ENCODE results near the gene TPRX1. TPM values are rescaled to one million over a fixed set of nuclear protein-coding genes. Genes with fewer than 3 reads are reported as not detected.

The TPRX1 gene
- total and polyA plus RNA-seq, 8 donors, result not detected

DNA sequence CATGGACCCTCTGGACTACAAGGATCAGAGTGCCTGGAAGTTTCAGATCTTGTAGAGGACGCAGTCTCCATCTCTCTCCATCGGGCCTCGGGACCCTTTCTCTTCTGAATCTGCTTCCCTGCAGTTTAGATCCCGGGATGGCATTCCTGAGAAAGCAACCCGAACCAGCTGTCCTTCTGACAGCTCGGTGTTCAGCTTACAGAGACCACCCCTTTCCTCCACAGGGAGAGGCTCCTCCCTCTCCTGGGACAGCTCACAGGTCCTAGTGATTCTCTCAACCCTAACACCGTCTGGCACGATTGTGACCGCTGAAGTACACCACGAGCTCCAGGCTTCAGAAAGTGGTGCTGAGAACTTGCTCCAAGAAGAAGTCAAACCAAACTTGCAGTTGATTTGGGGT lies 35.6 kb upstream of the TPRX1 start:
- peaks cover 0 to 54% of the 10 kb centered on the region in 2 donors for H3K27me3 ChIP-seq
- H3K4me3 ChIP-seq, result no peak overlapping the region
- no peaks in the 10 kb centered on the region for H3K36me3 ChIP-seq
- TF ChIP-seq, protein P1, sequence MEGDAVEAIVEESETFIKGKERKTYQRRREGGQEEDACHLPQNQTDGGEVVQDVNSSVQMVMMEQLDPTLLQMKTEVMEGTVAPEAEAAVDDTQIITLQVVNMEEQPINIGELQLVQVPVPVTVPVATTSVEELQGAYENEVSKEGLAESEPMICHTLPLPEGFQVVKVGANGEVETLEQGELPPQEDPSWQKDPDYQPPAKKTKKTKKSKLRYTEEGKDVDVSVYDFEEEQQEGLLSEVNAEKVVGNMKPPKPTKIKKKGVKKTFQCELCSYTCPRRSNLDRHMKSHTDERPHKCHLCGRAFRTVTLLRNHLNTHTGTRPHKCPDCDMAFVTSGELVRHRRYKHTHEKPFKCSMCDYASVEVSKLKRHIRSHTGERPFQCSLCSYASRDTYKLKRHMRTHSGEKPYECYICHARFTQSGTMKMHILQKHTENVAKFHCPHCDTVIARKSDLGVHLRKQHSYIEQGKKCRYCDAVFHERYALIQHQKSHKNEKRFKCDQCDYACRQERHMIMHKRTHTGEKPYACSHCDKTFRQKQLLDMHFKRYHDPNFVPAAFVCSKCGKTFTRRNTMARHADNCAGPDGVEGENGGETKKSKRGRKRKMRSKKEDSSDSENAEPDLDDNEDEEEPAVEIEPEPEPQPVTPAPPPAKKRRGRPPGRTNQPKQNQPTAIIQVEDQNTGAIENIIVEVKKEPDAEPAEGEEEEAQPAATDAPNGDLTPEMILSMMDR (IDR thresholded peaks at IDR 0.05), result no peak
- H3K4me1 ChIP-seq, result no peaks in the 10 kb centered on the region
- no peak overlapping the region for H3K27ac ChIP-seq
- no peak for ATAC-seq
- no peak for DNase-seq
- intact Hi-C loops (cut with DNase I), result no loop called here
- no peaks in the 10 kb centered on the region for H3K9me3 ChIP-seq

DNA sequence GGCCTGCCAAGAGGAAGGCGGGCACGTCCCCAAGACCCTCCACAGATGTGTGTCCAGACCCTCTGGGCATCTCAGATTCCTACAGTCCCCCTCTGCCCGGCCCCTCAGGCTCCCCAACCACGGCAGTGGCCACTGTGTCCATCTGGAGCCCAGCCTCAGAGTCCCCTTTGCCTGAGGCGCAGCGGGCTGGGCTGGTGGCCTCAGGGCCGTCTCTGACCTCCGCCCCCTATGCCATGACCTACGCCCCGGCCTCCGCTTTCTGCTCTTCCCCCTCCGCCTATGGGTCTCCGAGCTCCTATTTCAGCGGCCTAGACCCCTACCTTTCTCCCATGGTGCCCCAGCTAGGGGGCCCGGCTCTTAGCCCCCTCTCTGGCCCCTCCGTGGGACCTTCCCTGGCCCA lies 35.1 kb upstream of the TPRX1 start:
- DNase-seq (no peak), ATAC-seq (no peak)
- H3K36me3 ChIP-seq, result no peaks in the 10 kb centered on the region
- H3K27me3 ChIP-seq, result peaks cover 0 to 49% of the 10 kb centered on the region in 2 donors
- H3K4me1 ChIP-seq, result no peaks in the 10 kb centered on the region
- no peak overlapping the region for H3K4me3 ChIP-seq
- TF ChIP-seq, protein P1 (IDR thresholded peaks at IDR 0.05), result no peak
- no peak overlapping the region for H3K27ac ChIP-seq
- H3K9me3 ChIP-seq, result no peaks in the 10 kb centered on the region
- intact Hi-C loops (cut with DNase I), result no loop called here

DNA sequence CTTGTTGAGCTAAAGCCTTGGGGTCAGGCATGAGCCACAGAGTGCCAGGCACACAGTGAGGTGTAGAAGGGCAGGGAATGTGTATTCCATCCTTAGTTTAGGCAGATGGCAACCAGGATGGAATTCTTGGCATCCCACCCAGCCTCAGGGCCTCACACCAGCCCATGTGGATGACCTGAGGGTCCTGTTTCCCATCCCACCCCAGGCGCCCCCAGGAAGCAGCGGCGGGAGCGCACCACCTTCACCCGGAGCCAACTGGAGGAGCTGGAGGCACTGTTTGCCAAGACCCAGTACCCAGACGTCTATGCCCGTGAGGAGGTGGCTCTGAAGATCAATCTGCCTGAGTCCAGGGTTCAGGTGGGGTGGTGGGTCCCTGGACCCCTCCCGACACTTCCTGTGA lies 31.7 kb upstream of the TPRX1 start:
- TF ChIP-seq, protein P1 (IDR thresholded peaks at IDR 0.05), result no peak
- ATAC-seq, result no peak
- no peaks in the 10 kb centered on the region for H3K9me3 ChIP-seq
- H3K27ac ChIP-seq, result no peak overlapping the region
- peaks cover 0 to 35% of the 10 kb centered on the region in 2 donors for H3K27me3 ChIP-seq
- H3K4me1 ChIP-seq, result no peaks in the 10 kb centered on the region
- DNase-seq, result no peak
- intact Hi-C loops (cut with DNase I), result no loop called here
- no peaks in the 10 kb centered on the region for H3K36me3 ChIP-seq
- no peak overlapping the region for H3K4me3 ChIP-seq

DNA sequence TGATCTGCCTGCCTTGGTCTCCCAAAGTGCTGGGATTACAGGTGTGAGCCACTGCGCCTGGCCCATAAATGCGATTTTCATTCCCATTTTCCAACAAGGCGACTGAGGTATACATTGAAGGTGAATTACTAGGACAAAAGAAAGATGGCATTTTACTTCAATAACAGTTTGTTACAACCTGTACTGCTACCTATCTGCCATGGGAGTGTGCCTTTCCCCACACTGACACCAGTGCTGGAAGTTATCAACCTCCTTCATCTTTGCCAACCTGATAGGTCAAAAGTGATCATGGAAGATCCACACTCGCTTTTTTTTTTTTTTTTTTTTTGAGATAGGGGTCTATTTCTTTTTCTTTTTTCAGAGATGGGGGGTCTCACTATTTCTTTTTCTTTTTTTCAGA lies 28.4 kb upstream of the TPRX1 start:
- no peak for DNase-seq
- intact Hi-C loops (cut with DNase I), result no loop called here
- no peaks in the 10 kb centered on the region for H3K36me3 ChIP-seq
- no peaks in the 10 kb centered on the region for H3K9me3 ChIP-seq
- no peak overlapping the region for H3K4me3 ChIP-seq
- no peaks in the 10 kb centered on the region for H3K4me1 ChIP-seq
- no peak for ATAC-seq
- TF ChIP-seq, protein P1 (IDR thresholded peaks at IDR 0.05), result no peak
- peaks cover 0 to 47% of the 10 kb centered on the region in 2 donors for H3K27me3 ChIP-seq
- no peak overlapping the region for H3K27ac ChIP-seq

DNA sequence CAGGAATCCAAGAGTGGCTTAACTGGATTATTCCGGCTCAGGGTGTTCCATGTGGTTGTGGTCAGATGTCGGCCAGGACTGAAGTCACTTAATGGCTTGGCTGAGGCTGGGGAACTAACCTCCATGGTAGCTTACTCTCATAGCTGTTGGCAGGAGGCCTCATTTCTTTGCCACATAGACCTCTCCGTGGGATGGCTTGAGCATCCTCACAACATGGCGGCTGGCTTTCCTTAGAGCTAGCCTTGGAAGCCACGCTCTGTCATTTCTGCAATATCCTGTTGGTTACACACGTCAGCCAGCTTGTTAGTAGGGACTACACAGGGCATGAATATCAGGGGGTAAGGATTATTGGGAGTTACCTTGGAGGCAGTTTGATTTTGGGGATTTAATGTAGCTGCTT lies 22.4 kb upstream of the TPRX1 start:
- DNase-seq (no peak), ATAC-seq (no peak)
- TF ChIP-seq, protein P1 (IDR thresholded peaks at IDR 0.05), result no peak
- intact Hi-C loops (cut with DNase I), result no loop called here
- peaks cover 0 to 61% of the 10 kb centered on the region in 2 donors for H3K27me3 ChIP-seq
- H3K9me3 ChIP-seq, result peaks cover 0 to 4% of the 10 kb centered on the region in 2 donors
- no peaks in the 10 kb centered on the region for H3K4me1 ChIP-seq
- no peak overlapping the region for H3K4me3 ChIP-seq
- no peaks in the 10 kb centered on the region for H3K36me3 ChIP-seq
- no peak overlapping the region for H3K27ac ChIP-seq
